Measurements from ENCODE around the gene AWAT1. TPM values are rescaled to one million over a fixed set of nuclear protein-coding genes. Genes with fewer than 3 reads are reported as not detected.
A peak's percentile ranks its signal among the peaks of the same experiment; 100 is the strongest.

Gene AWAT1
- total and polyA plus RNA-seq, 2 donors (not counting 3 experiments of a cell fraction or from before 2014, with no cell fraction given), result not detected

DNA sequence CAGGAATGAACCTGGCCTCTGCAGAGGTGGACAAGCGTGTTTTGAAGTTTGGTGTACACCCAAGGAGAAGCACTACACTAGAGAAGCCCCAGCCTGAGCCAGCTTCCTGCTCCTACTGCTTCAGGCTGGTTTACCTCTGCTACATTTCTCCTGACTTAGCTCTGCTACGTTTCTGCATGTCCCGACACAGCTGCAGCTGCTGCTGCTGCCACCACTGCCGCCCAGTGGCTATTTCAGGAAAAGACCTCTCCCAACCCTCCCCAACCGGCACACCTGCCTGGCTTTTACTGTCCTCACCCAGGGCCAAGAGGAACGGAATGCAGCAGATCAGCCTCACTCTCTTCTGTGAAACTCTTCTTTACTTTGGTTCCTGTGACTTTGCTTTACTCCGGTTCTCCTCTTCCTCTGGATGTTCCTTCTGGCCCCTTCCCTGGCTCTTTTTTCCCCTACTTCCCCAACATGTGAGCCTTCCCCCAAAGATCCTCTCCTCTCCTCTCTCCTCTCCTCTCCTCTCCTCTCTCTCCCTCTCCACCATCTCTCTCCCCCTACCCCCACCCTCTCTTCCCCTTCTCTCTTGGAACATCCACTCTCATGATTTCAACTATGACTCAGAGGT, 28.6 kb downstream of the AWAT1 start:
- no peak for TF ChIP-seq EZH2 (IDR thresholded peaks at IDR 0.05; ENCODE audit: borderline replicate concordance, low read depth, low read length, severe bottlenecking)
- no peak for TF ChIP-seq FOS (IDR thresholded peaks at IDR 0.05; ENCODE audit: borderline replicate concordance, insufficient read depth, low read length)
- no peak for TF ChIP-seq POLR2AphosphoS5 (IDR thresholded peaks at IDR 0.05; ENCODE audit: insufficient read depth, low read depth, low read length)
- peak; percentile 20 to 58 for TF ChIP-seq CTCF (IDR thresholded peaks at IDR 0.05; ENCODE audit: extremely low read depth in 1 of 2, insufficient read depth in 1 of 2, low read depth in 1 of 2, low read length in 2 of 2)
- no peaks in the 10 kb centered on the region for H3K36me3 ChIP-seq (ENCODE audit: control insufficient read depth in 2 of 2, extremely low read depth in 1 of 2, insufficient read depth in 2 of 2, low read length in 2 of 2)
- no peaks in the 10 kb centered on the region for H3K79me2 ChIP-seq (ENCODE audit: control insufficient read depth, insufficient read depth, low read length)
- H3K4me3 ChIP-seq (replicated peaks in 1 of 3; ENCODE audit: insufficient read depth in 1 of 3, low read depth in 1 of 3, low read length in 3 of 3), result no peak overlapping the region
- intact Hi-C loops (cut with micrococcal nuclease), result loop anchor here (1.0 kb wide), 1 partner anchor 130 kb away; the partner anchor contains the start of gene IGBP1
- dilution Hi-C loops (cut with MboI; ENCODE audit: extremely low pct_ligation_motif_present, low sequenced_read_pairs), result no loop called here
- ChIA-PET POLR2A (no interaction called here), CTCF (interaction anchor here (0.6 to 1.8 kb wide), 5 partner anchors 43 to 233 kb away, joined by 3 to 24 read pairs (median 3); partner anchors contain the start of gene IGBP1)
- FAIRE-seq (peak; percentile 85), DNase-seq (ENCODE audit: low read depth, low spot score) (peak; percentile 9)
- H4K20me1 ChIP-seq (replicated peaks; ENCODE audit: control insufficient read depth, extremely low read depth, insufficient read depth, low read length), result no peaks in the 10 kb centered on the region
- H3K9me3 ChIP-seq (replicated peaks; ENCODE audit: control insufficient read depth, insufficient read depth, low read length), result no peaks in the 10 kb centered on the region
- no peak overlapping the region for H3K9ac ChIP-seq (replicated peaks; ENCODE audit: extremely low read depth, insufficient read depth, low read length)
- no peaks in the 10 kb centered on the region for H3K27me3 ChIP-seq (ENCODE audit: control insufficient read depth in 2 of 2, insufficient read depth in 2 of 2, low read length in 2 of 2)
- H3K4me2 ChIP-seq (ENCODE audit: insufficient read depth, low read length), result no peak overlapping the region
- H2AFZ ChIP-seq (ENCODE audit: low read depth, low read length), result no peak overlapping the region
- BruUV-seq (replicated peaks), result no TSS peak
- no peaks in the 10 kb centered on the region for H3K9me1 ChIP-seq (replicated peaks; ENCODE audit: control insufficient read depth, extremely low read depth, insufficient read depth, low read length)
- H3K4me1 ChIP-seq (ENCODE audit: control insufficient read depth, extremely low read depth, insufficient read depth, low read length), result no peaks in the 10 kb centered on the region
- H3K27ac ChIP-seq (ENCODE audit: insufficient read depth, low read depth, low read length), result no peak overlapping the region

- H3K79me2 ChIP-seq (ENCODE audit: control insufficient read depth, insufficient read depth, low read length), result no peaks in the 10 kb centered on the region
- H3K4me2 ChIP-seq (ENCODE audit: insufficient read depth, low read length), result no peak overlapping the region
- H3K9ac ChIP-seq (replicated peaks; ENCODE audit: extremely low read depth, insufficient read depth, low read length), result no peak overlapping the region
- H3K27ac ChIP-seq (ENCODE audit: insufficient read depth, low read depth, low read length), result no peak overlapping the region
- no peak for TF ChIP-seq JUN (IDR thresholded peaks at IDR 0.05; ENCODE audit: borderline replicate concordance, insufficient read depth, insufficient read length, low read depth)
- TF ChIP-seq POLR2A (IDR thresholded peaks at IDR 0.05; ENCODE audit: low read depth, low read length), result no peak
- TF ChIP-seq POLR2AphosphoS5 (IDR thresholded peaks at IDR 0.05; ENCODE audit: insufficient read depth, low read depth, low read length), result no peak
- TF ChIP-seq GATA2 (IDR thresholded peaks at IDR 0.05; ENCODE audit: insufficient read depth, insufficient read length, low read depth, low read length), result no peak
- no peak for TF ChIP-seq EZH2 (IDR thresholded peaks at IDR 0.05; ENCODE audit: borderline replicate concordance, low read depth, low read length, severe bottlenecking)
- TF ChIP-seq FOS (IDR thresholded peaks at IDR 0.05; ENCODE audit: borderline replicate concordance, insufficient read depth, low read length), result no peak
- no peak for TF ChIP-seq CTCF (IDR thresholded peaks at IDR 0.05; ENCODE audit: extremely low read depth in 1 of 2, insufficient read depth in 1 of 2, low read depth in 1 of 2, low read length in 2 of 2)
- TF ChIP-seq, protein P1, sequence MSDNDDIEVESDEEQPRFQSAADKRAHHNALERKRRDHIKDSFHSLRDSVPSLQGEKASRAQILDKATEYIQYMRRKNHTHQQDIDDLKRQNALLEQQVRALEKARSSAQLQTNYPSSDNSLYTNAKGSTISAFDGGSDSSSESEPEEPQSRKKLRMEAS (IDR thresholded peaks at IDR 0.05; ENCODE audit: insufficient read depth, insufficient read length), result no peak
- no peak for TF ChIP-seq MYC (IDR thresholded peaks at IDR 0.05; ENCODE audit: low read depth, low read length)
- H3K36me3 ChIP-seq (ENCODE audit: control insufficient read depth in 2 of 2, extremely low read depth in 1 of 2, insufficient read depth in 2 of 2, low read length in 2 of 2), result no peaks in the 10 kb centered on the region
- BruUV-seq (replicated peaks), result no TSS peak
- no peaks in the 10 kb centered on the region for H4K20me1 ChIP-seq (replicated peaks; ENCODE audit: control insufficient read depth, extremely low read depth, insufficient read depth, low read length)
- ChIA-PET POLR2A (no interaction called here), CTCF (interaction anchor here (1.5 kb wide), 1 partner anchor 131 kb away, joined by 4 read pairs; the partner anchor contains the start of gene IGBP1)
- H3K9me1 ChIP-seq (replicated peaks; ENCODE audit: control insufficient read depth, extremely low read depth, insufficient read depth, low read length), result no peaks in the 10 kb centered on the region
- no peak for DNase-seq (ENCODE audit: low read depth, low spot score)
- dilution Hi-C loops (cut with MboI; ENCODE audit: extremely low pct_ligation_motif_present, low sequenced_read_pairs), result no loop called here
- no peak for FAIRE-seq
- H2AFZ ChIP-seq (ENCODE audit: low read depth, low read length), result no peak overlapping the region
- intact Hi-C loops (cut with micrococcal nuclease), result no loop called here
- no peaks in the 10 kb centered on the region for H3K9me3 ChIP-seq (replicated peaks; ENCODE audit: control insufficient read depth, insufficient read depth, low read length)
- no peaks in the 10 kb centered on the region for H3K27me3 ChIP-seq (ENCODE audit: control insufficient read depth in 2 of 2, insufficient read depth in 2 of 2, low read length in 2 of 2)
- no peak overlapping the region for H3K4me3 ChIP-seq (replicated peaks in 1 of 3; ENCODE audit: insufficient read depth in 1 of 3, low read depth in 1 of 3, low read length in 3 of 3)
- no peaks in the 10 kb centered on the region for H3K4me1 ChIP-seq (ENCODE audit: control insufficient read depth, extremely low read depth, insufficient read depth, low read length)
These were observed 30.3 kb downstream of the AWAT1 start for GRCh38 chrX:70264784-70265183.
